ENCODE data around the gene PPM1K.
"Not testable (repeated sequence)": the region's sequence is repeated elsewhere in the genome, so short reads cannot be mapped to it uniquely, and the experiment has no call there.

The PPM1K gene

GRCh38 chr4:88284439-88285234, at the start of gene PPM1K:
PPM1K (minus strand) TSS chr4:88284561; CDS start chr4:88278583, 5,978 bp downstream.
- DNase-seq (ENCODE audit: low read depth) = peak; percentile 98

GRCh38 chr4:88333741-88334405, 49.5 kb upstream of the PPM1K start:
- DNase-seq (ENCODE audit: low read depth) = no peak

GRCh38 chr4:88327665-88328064, 43.3 kb upstream of the PPM1K start:
- no peak for DNase-seq (ENCODE audit: low read depth)

GRCh38 chr4:88320780-88321373, 36.5 kb upstream of the PPM1K start:
- DNase-seq (ENCODE audit: low read depth) = peak; percentile 7

- DNase-seq (ENCODE audit: low read depth) = no peak
Measured at GRCh38 chr4:88320224-88320779, 35.9 kb upstream of the PPM1K start.

GRCh38 chr4:88318751-88319350, 34.5 kb upstream of the PPM1K start:
- DNase-seq (ENCODE audit: low read depth) = no peak

GRCh38 chr4:88315460-88316017, 31.2 kb upstream of the PPM1K start:
- no peak for DNase-seq (ENCODE audit: low read depth)

GRCh38 chr4:88313088-88313624, 28.8 kb upstream of the PPM1K start:
- not testable (repeated sequence) for DNase-seq (ENCODE audit: low read depth)

GRCh38 chr4:88308587-88308986, 24.2 kb upstream of the PPM1K start:
- no peak for DNase-seq (ENCODE audit: low read depth)

GRCh38 chr4:88297725-88298454, 13.5 kb upstream of the PPM1K start:
- no peak for DNase-seq (ENCODE audit: low read depth)

- no peak for DNase-seq (ENCODE audit: low read depth)
Measured at GRCh38 chr4:88297212-88297516, 12.8 kb upstream of the PPM1K start.

GRCh38 chr4:88296413-88297211, 12.3 kb upstream of the PPM1K start:
- no peak for DNase-seq (ENCODE audit: low read depth)

GRCh38 chr4:88295656-88296055, 11.3 kb upstream of the PPM1K start:
- DNase-seq (ENCODE audit: low read depth) = no peak

- no peak for DNase-seq (ENCODE audit: low read depth)
Measured at GRCh38 chr4:88291003-88291402, 6.6 kb upstream of the PPM1K start.

- DNase-seq (ENCODE audit: low read depth) = no peak
Measured at GRCh38 chr4:88286897-88287296, 2.5 kb upstream of the PPM1K start.

- no peak for DNase-seq (ENCODE audit: low read depth)
Measured at GRCh38 chr4:88285235-88285653, 883 bp upstream of the PPM1K start.

- peak; percentile 55 for DNase-seq (ENCODE audit: low read depth)
Measured at GRCh38 chr4:88283661-88284438, 511 bp downstream of the PPM1K start.

- no peak for DNase-seq (ENCODE audit: low read depth)
Measured at GRCh38 chr4:88280228-88280795, 4.0 kb downstream of the PPM1K start.

GRCh38 chr4:88277711-88278225, 6.6 kb downstream of the PPM1K start:
- DNase-seq (ENCODE audit: low read depth) = no peak
